H1 (cell line): ENCODE data around the gene SREK1IP1. TPM values are rescaled to one million over a fixed set of nuclear protein-coding genes. Genes with fewer than 3 reads are reported as not detected.

Source experiments
- CTCF ChIA-PET: fragments of 300-600 bp; sonication (Branson Sonifier 250); formaldehyde crosslinking; loops from one replicate; lab custom pipeline; 2021; ENCODE audit not compliant: partially characterized antibody; lab: Charles Lee
- POLR2A ChIA-PET: fragments of 300-600 bp; sonication (Branson Sonifier 250); formaldehyde crosslinking; loops from one replicate; lab custom pipeline; 2021; ENCODE audit warnings: inconsistent platforms; ENCODE audit not compliant: partially characterized antibody; lab: Charles Lee
- DNase-seq, 2 experiments: peaks; one replicate each; pipeline versions ENCODE4 v3.0.0 to v3.0.0-alpha.2; 2010 to 2022; ENCODE audit warnings: low spot score in 2 of 2, low read depth in 1 of 2, mixed read lengths in 1 of 2
- FAIRE-seq: peaks from 2 replicates; lab custom pipeline; 2011; peaks lifted over from hg19 to GRCh38; lab: Jason Lieb, UNC
- H2AFZ ChIP-seq: 2 replicates; pipeline ENCODE4 v1.8.1; 2012; ENCODE audit warnings: low read length, inconsistent platforms
- H2AK5ac ChIP-seq: 2 replicates; pipeline ENCODE4 v1.6.1; 2013; ENCODE audit warnings: low read depth, low read length
- H2BK120ac ChIP-seq: replicated peaks from 2 replicates; pipeline ENCODE3; 2013; ENCODE audit warnings: low read depth, low read length, inconsistent platforms
- H2BK12ac ChIP-seq: 2 replicates; pipeline ENCODE4 v1.6.1; 2013; ENCODE audit warnings: low read depth, low read length
- H2BK15ac ChIP-seq: 2 replicates; pipeline ENCODE4 v1.6.1; 2013; ENCODE audit warnings: low read length
- H2BK20ac ChIP-seq: 2 replicates; pipeline ENCODE4 v1.6.1; 2013; ENCODE audit warnings: low read length
- H2BK5ac ChIP-seq: 2 replicates; pipeline ENCODE4 v1.6.1; 2013; ENCODE audit warnings: low read depth, low read length
- H3K14ac ChIP-seq: 2 replicates; pipeline ENCODE4 v1.6.1; 2013; ENCODE audit warnings: inconsistent platforms; ENCODE audit not compliant: insufficient read length
- H3K18ac ChIP-seq: 2 replicates; pipeline ENCODE4 v1.6.1; 2013; ENCODE audit warnings: low read length; ENCODE audit errors: extremely low read depth
- H3K23ac ChIP-seq: 2 replicates; pipeline ENCODE4 v1.6.1; 2013; ENCODE audit warnings: inconsistent platforms; ENCODE audit not compliant: insufficient read length
- H3K23me2 ChIP-seq: 2 replicates; pipeline ENCODE4 v1.6.1; 2013; ENCODE audit warnings: low read depth, low read length
- H3K27ac ChIP-seq: 2 replicates; pipeline ENCODE4 v1.6.1; 2011; ENCODE audit warnings: low read depth, low read length, inconsistent platforms
- H3K27me3 ChIP-seq, 4 experiments: replicated peaks in 1 of 4; 1 replicate in 1 of 4; 2 replicates in 3 of 4; pipeline versions ENCODE4 v1.6.1 to v1.8.1; 2011 to 2013; ENCODE audit warnings: low read length in 3 of 4, mild to moderate bottlenecking in 3 of 4, inconsistent platforms in 2 of 4, mixed read lengths in 2 of 4, moderate library complexity in 1 of 4; ENCODE audit not compliant: control insufficient read depth in 3 of 4, insufficient read depth in 3 of 4; ENCODE audit errors: extremely low read depth in 1 of 4
- H3K36me3 ChIP-seq, 4 experiments: 2 replicates each; pipeline versions ENCODE4 v1.6.1 to v1.8.1; 2011 to 2013; ENCODE audit warnings: mild to moderate bottlenecking in 4 of 4, low read length in 3 of 4, moderate library complexity in 2 of 4, control low read depth in 1 of 4, inconsistent platforms in 1 of 4; ENCODE audit not compliant: insufficient read depth in 4 of 4, control insufficient read depth in 2 of 4
- H3K4ac ChIP-seq: replicated peaks from 2 replicates; pipeline ENCODE3; 2013; ENCODE audit warnings: low read length, low read depth, mixed read lengths, inconsistent platforms; ENCODE audit not compliant: insufficient read length
- H3K4me1 ChIP-seq, 4 experiments: replicated peaks in 1 of 4; 1 replicate in 1 of 4; 2 replicates in 3 of 4; pipeline versions ENCODE4 v1.6.1 to v1.8.1; 2011 to 2013; ENCODE audit warnings: low read length in 3 of 4, inconsistent platforms in 2 of 4, mixed read lengths in 1 of 4; ENCODE audit not compliant: insufficient read depth in 4 of 4, control insufficient read depth in 3 of 4
- H3K4me2 ChIP-seq, 2 experiments: 2 replicates each; pipeline versions ENCODE4 v1.6.1 to v1.8.1; 2011 to 2013; ENCODE audit warnings: low read depth in 2 of 2, low read length in 2 of 2, control low read depth in 1 of 2, inconsistent platforms in 1 of 2, mild to moderate bottlenecking in 1 of 2; ENCODE audit not compliant: insufficient read depth in 1 of 2
- H3K4me3 ChIP-seq, 4 experiments: fragments of 200-600, 300-600 bp in 1 of 4; sonication (generic), shearing (Covaris generic), sonication (Bioruptor Twin) in 1 of 4; 2 replicates each; pipeline versions ENCODE4 v1.5.1 to v1.8.1; 2011 to 2016; ENCODE audit warnings: low read length in 4 of 4, low read depth in 3 of 4, control low read depth in 2 of 4, inconsistent platforms in 2 of 4, mild to moderate bottlenecking in 2 of 4, mixed read lengths in 1 of 4, moderate library complexity in 1 of 4; ENCODE audit not compliant: insufficient read depth in 2 of 4; ENCODE audit errors: extremely low read depth in 1 of 4
- H3K56ac ChIP-seq: replicated peaks from 2 replicates; pipeline ENCODE3; 2013; ENCODE audit warnings: low read depth, mild to moderate bottlenecking, mixed read lengths, low read length, inconsistent platforms; ENCODE audit not compliant: insufficient read length
- H3K79me1 ChIP-seq: 2 replicates; pipeline ENCODE4 v1.6.1; 2013; ENCODE audit warnings: low read depth, low read length, control low read depth
- H3K79me2 ChIP-seq, 2 experiments: 2 replicates each; pipeline versions ENCODE4 v1.6.1 to v1.8.1; 2012 to 2013; ENCODE audit warnings: low read length in 2 of 2, mild to moderate bottlenecking in 2 of 2, inconsistent platforms in 1 of 2; ENCODE audit not compliant: insufficient read depth in 2 of 2, control insufficient read depth in 1 of 2
- H3K9ac ChIP-seq, 4 experiments: replicated peaks in 1 of 4; 1 replicate in 1 of 4; 2 replicates in 3 of 4; pipeline versions ENCODE4 v1.6.1 to v1.8.1; 2011 to 2013; ENCODE audit warnings: low read depth in 3 of 4, low read length in 3 of 4, control low read depth in 2 of 4, mild to moderate bottlenecking in 2 of 4, moderate library complexity in 2 of 4, inconsistent platforms in 1 of 4; ENCODE audit errors: extremely low read depth in 1 of 4
- H3K9me3 ChIP-seq, 2 experiments: 2 replicates each; pipeline versions ENCODE4 v1.6.1 to v1.8.1; 2012 to 2013; ENCODE audit warnings: mild to moderate bottlenecking in 2 of 2, moderate library complexity in 2 of 2, control low read depth in 1 of 2, inconsistent platforms in 1 of 2, low read depth in 1 of 2, low read length in 1 of 2, mixed read lengths in 1 of 2; ENCODE audit not compliant: insufficient read depth in 2 of 2
- H4K20me1 ChIP-seq, 2 experiments: replicated peaks in 1 of 2; 2 replicates each; pipeline versions ENCODE3 to v1.8.1; 2011 to 2013; ENCODE audit warnings: inconsistent platforms in 2 of 2, low read length in 2 of 2, mild to moderate bottlenecking in 1 of 2; ENCODE audit not compliant: insufficient read depth in 2 of 2, control insufficient read depth in 1 of 2
- H4K5ac ChIP-seq: 2 replicates; pipeline ENCODE4 v1.6.1; 2013; ENCODE audit warnings: low read length, low read depth, mixed read lengths, inconsistent platforms; ENCODE audit not compliant: insufficient read length
- H4K8ac ChIP-seq: 2 replicates; pipeline ENCODE4 v1.8.0; 2013; ENCODE audit warnings: mild to moderate bottlenecking, moderate library complexity, low read length, inconsistent platforms; ENCODE audit not compliant: insufficient read depth; ENCODE audit errors: extremely low read depth
- H4K91ac ChIP-seq: replicated peaks from 2 replicates; pipeline ENCODE3; 2013; ENCODE audit warnings: low read length, mixed read lengths, inconsistent platforms; ENCODE audit not compliant: insufficient read length
- ATF2 ChIP-seq: IDR thresholded peaks from 2 replicates; pipeline ENCODE4 v1.6.1; 2012; ENCODE audit warnings: low read length, inconsistent platforms
- E2F6 ChIP-seq: IDR thresholded peaks from 2 replicates; pipeline ENCODE4 v1.6.1; 2012; ENCODE audit warnings: inconsistent platforms
- KDM1A ChIP-seq: fragments of 200-600, 300-600 bp; sonication (generic); IDR thresholded peaks from 2 replicates; pipeline ENCODE4 v1.7.1; 2016; ENCODE audit warnings: mild to moderate bottlenecking, low read length, borderline replicate concordance
- KDM4A ChIP-seq: IDR thresholded peaks from one replicate; pipeline ENCODE4 v1.7.1; 2012; ENCODE audit warnings: low read depth, mild to moderate bottlenecking, moderate library complexity, low read length, inconsistent platforms; ENCODE audit not compliant: severe bottlenecking
- POLR2A ChIP-seq, 2 experiments: IDR thresholded peaks; 1 replicate in 1 of 2; 2 replicates in 1 of 2; pipeline ENCODE4 v1.6.1; 2011; ENCODE audit warnings: low read depth in 2 of 2, low read length in 2 of 2, mild to moderate bottlenecking in 2 of 2; ENCODE audit errors: control extremely low read depth in 1 of 2
- SP2 ChIP-seq: IDR thresholded peaks from 2 replicates; pipeline ENCODE4 v1.6.1; 2012; ENCODE audit warnings: mild to moderate bottlenecking, low read length, inconsistent platforms
- SUZ12 ChIP-seq: fragments of 200-600 bp; sonication (generic); IDR thresholded peaks from 2 replicates; pipeline ENCODE4 v1.6.1; 2012; ENCODE audit warnings: mild to moderate bottlenecking, inconsistent platforms, low read length, moderate library complexity, mixed read lengths
- TBP ChIP-seq: IDR thresholded peaks from 2 replicates; pipeline ENCODE4 v1.6.1; 2011; ENCODE audit warnings: low read depth, low read length, improper control_type of control experiment
- WGBS, 2 experiments: shearing (Covaris generic) in 1 of 2; methylation state at CpG; one replicate each; pipeline versions ENCODE4 v1.1.6 to v1.1.7; 2013 to 2015; ENCODE audit warnings: low lambda C conversion rate in 2 of 2, mixed read lengths in 2 of 2, inconsistent platforms in 1 of 2, low coverage in 1 of 2, missing lambda C conversion rate in 1 of 2; ENCODE audit not compliant: insufficient replicate concordance in 2 of 2, insufficient coverage in 1 of 2, insufficient read length in 1 of 2; ENCODE audit errors: extremely low coverage in 1 of 2, missing lambda C conversion rate in 1 of 2; 5-methylcytosine and 5-hydroxymethylcytosine counted together
- polyA plus RNA-seq, 7 experiments: library from polyadenylated mRNA; depleted of rRNA in 3 of 7; stranded (reverse) in 5 of 7; unstranded in 2 of 7; fragments of >200 nt in 5 of 7; fragments of 200-250 nt in 2 of 7; gene quantifications; 1 replicate in 5 of 7; 2 replicates in 1 of 7; 4 replicates in 1 of 7; pipeline versions ENCODE4 v1.2.1 to v1.2.3, GENCODE V29; 2011 to 2013; ENCODE audit warnings: missing spikeins in 2 of 7, mixed read lengths in 2 of 7
- total RNA-seq: library from RNA; stranded (reverse); fragmentation: NEBNext Ultra II Directional; extraction: Animal tissue kit (Norgen Biotek cat#: 25700); gene quantifications from 2 replicates; pipeline ENCODE4 v1.2.1, GENCODE V29; 2021

Gene SREK1IP1
- total and polyA plus RNA-seq, 2 of the 8 experiments (the other 6 are each of a cell fraction or from before 2014, with no cell fraction given), result 6.2 to 39.0 TPM

DNA sequence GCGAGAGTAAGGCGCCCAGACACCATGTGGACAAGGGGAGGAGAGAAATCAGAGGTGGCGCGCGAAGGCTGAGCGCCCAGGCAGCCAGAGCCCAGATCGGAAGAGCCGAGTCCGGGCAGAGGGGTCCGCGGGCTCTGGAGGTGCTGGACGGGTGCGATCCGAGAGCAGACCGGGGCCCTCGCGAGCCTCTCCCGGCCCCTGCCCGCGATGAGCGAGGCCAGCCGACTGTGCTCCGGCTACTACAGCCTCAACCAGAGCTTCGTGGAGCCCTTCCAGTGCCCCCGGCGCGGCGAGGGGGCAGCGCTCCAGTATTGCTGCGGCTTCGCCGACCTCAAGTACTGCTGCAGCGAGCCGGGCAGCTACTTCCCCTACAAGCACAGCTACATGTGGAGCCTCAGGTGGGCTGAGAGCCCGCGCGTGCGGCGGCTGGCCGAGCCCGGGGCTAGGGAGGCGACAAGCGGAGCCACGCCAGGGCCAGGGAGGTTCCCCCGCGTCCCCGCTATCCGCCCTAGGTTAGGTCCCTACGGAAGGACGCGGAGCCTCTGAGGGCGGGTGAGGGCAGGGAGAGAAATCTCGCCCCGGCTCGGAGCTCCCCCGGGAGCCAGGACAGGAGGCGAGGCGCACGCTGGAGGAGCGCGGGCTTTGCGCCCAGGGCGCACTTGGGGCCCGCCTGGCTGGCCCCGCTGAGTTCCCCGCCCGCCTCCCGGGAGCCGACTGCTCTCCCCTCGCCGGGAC is 77.9 kb downstream of the SREK1IP1 start, which contains the start of gene SHISAL2B:
SHISAL2B (plus strand) TSS at position 87 of the 735 bp plus-strand sequence; CDS start at position 208, 121 bp downstream.
- peaks cover 13% of the 10 kb centered on the region for H3K23me2 ChIP-seq
- peak within 1 kb of the TSS; percentile 97 for H4K8ac ChIP-seq
- peak within 1 kb of the TSS; percentile 93 for H3K18ac ChIP-seq
- peak within 1 kb of the TSS; percentile 97 for H2BK20ac ChIP-seq
- peak within 1 kb of the TSS; percentile 46 to 65 (median 54) for H3K4me3 ChIP-seq
- H4K91ac ChIP-seq, result peak within 1 kb of the TSS; percentile 70
- no peak within 1 kb of the TSS for H2AK5ac ChIP-seq
- POLR2A ChIA-PET, result interaction anchor here (0.8 to 4.8 kb wide), 11 partner anchors 9 to 94 kb away, joined by 3 to 35 read pairs (median 3); partner anchors contain the start of genes CWC27 and SREK1IP1
- peak in 1 of 2 experiments; percentile 87 for DNase-seq
- no peaks in the 10 kb centered on the region for H3K79me2 ChIP-seq
- peak within 1 kb of the TSS; percentile 8 for H4K5ac ChIP-seq
- peaks cover 1 to 10% (median 6%) of the 10 kb centered on the region in 4 experiments for H3K4me1 ChIP-seq
- peak within 1 kb of the TSS; percentile 26; the same call in 1 of the 2 replicates for H2BK5ac ChIP-seq
- peak within 1 kb of the TSS; percentile 82 to 98 for H3K4me2 ChIP-seq
- H4K20me1 ChIP-seq, result no peaks in the 10 kb centered on the region
- peaks cover 0 to 11% (median 8%) of the 10 kb centered on the region in 4 experiments; a peak in 6 of 7 replicates for H3K27me3 ChIP-seq
- H3K79me1 ChIP-seq, result no peaks in the 10 kb centered on the region
- 2% methylated on average over 53 of the region's 71 CpGs; no CpG with 5 or more reads in 1 of the 2 experiments for WGBS, 2 experiments
- peak within 1 kb of the TSS; percentile 65 to 87 (median 76) for H3K9ac ChIP-seq
- H2BK12ac ChIP-seq, result peak within 1 kb of the TSS; percentile 69
- FAIRE-seq, result no peak
- peak within 1 kb of the TSS; percentile 94 for H2AFZ ChIP-seq
- peak within 1 kb of the TSS; percentile 48 for H3K4ac ChIP-seq
- CTCF ChIA-PET, result interaction anchor here (0.5 to 3.6 kb wide), 12 partner anchors 11 to 542 kb away, joined by 3 to 20 read pairs (median 3); partner anchors contain the start of gene SREK1IP1
- peak within 1 kb of the TSS; percentile 89; the same call in 1 of the 2 replicates for H2BK15ac ChIP-seq
- H2BK120ac ChIP-seq, result peak within 1 kb of the TSS; percentile 83
- peaks cover 0 to 4% of the 10 kb centered on the region in 2 experiments; a peak in 1 of 4 replicates for H3K9me3 ChIP-seq
- H3K36me3 ChIP-seq, result peaks cover 0 to 2% (median 0%) of the 10 kb centered on the region in 4 experiments; a peak in 1 of 8 replicates
- no peak within 1 kb of the TSS for H3K14ac ChIP-seq
- no peak within 1 kb of the TSS for H3K23ac ChIP-seq
- H3K56ac ChIP-seq, result peak within 1 kb of the TSS; percentile 56
- H3K27ac ChIP-seq, result peak within 1 kb of the TSS; percentile 20; the same call in 1 of the 2 replicates
- TF ChIP-seq E2F6 (peak; percentile 78; the same call in 1 of the 2 replicates), SUZ12 (peak; percentile 63; the same call in 1 of the 2 replicates), POLR2A (IDR thresholded peaks at IDR 0.05; ENCODE audit: control extremely low read depth in 1 of 2, low read depth in 2 of 2, low read length in 2 of 2) (peak; percentile 75 to 85), ATF2 (no peak), TBP (peak; percentile 87), KDM1A (no peak), KDM4A (peak; percentile 86), SP2 (no peak)
